Left kidney (tissue), 2 donors: ENCODE results near the gene RIC8B. TPM values are rescaled to one million over a fixed set of nuclear protein-coding genes. Genes with fewer than 3 reads are reported as not detected.
A peak's percentile ranks its signal among the peaks of the same experiment; 100 is the strongest.
"Not testable (repeated sequence)": the region's sequence is repeated elsewhere in the genome, so short reads cannot be mapped to it uniquely, and the experiment has no call there.

ENCODE experiments used
- DNase-seq: peaks from one replicate; pipeline ENCODE4 v3.0.0-alpha.2; 2013
- polyA plus RNA-seq: library from polyadenylated mRNA; unstranded; fragments of 120-200 nt; gene quantifications from one replicate; pipeline ENCODE4 v1.2.1, GENCODE V29; 2013; ENCODE audit not compliant: insufficient read length

Gene RIC8B
- polyA plus RNA-seq, 1 donor = 34.4 TPM

- no peak for DNase-seq
Observed at GRCh38 chr12:106900554-106900953, 126.1 kb downstream of the RIC8B start.

DNA sequence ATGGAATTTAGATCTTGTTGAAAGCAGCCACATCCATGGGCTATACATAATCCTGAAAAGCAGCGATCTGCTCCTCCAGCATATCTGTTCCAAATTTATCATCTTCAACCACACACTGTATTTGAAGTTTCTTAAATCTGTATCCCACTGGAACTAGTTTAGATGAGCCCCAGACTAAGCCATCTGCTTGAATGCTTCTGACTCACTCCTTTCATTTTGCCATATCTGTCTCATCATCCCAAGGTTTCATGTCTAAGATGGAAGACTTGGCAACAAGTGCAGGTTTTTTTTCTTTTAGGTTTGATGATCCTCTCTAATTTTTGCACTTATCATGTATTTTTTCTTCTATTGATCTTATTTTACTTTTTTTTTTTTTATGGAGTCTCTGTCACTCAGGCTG lies 126.8 kb downstream of the RIC8B start:
- no peak for DNase-seq

DNA sequence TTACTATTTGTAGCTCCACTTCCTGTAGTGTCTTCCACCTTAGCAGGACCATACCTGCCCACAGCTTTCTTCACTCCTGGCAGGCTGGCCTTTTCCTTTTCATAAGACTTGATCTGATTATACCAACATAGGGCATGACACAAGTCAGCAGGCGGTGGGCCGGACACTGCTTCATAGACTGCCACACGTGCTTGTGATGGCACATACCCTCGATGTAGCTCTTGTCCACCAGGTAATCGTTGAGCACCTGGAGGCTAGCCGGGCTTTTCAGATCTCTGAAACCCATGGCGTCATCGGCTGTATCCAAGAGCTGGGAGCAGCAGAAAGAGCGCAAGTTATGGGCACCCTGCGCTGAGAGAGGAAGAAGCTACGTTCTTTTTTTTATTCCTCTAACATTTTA lies 127.6 kb downstream of the RIC8B start:
- DNase-seq = no peak

- peak; percentile 71 for DNase-seq
Observed at GRCh38 chr12:106903241-106903945, 128.9 kb downstream of the RIC8B start.

DNA sequence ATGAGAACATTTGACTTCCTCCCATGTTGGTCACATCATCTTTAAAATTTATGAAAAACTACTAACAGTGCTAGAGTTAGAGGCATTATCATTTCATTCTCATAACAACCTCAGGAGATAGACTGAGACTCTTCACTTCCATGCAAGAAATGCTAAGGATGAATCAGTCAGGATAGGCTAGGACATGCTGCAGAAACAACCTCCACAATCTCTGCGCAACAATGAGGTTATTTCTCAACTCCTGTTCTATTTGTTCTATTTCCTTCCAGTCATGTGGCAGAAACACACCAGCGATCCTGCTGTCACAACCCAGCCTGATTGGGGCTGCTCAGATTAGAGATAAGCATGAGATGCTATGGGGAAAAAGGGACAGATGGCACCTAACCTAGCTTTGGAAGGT lies 132.2 kb downstream of the RIC8B start:
- no peak for DNase-seq

- DNase-seq = no peak
Observed at GRCh38 chr12:106907411-106907810, 132.9 kb downstream of the RIC8B start.

DNA sequence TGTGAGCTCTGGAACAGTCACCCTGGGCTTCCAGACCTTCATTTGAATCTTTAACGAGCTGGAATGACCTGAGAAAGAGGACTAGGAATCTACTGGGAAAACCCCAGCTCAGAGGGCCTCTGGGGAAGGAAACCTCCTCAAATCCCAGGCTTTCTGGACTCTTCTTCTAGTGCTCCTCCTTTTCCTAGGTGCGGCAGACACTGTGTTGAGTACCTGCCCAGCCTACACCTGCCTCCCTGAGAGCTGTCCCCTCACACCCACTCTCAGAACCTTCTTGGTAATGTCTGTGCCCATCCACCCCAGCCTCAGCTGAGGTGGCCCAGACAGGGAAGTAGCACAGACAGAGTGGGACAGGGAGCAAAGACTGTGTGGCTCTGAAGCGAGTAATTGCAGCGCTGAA lies 133.4 kb downstream of the RIC8B start:
- no peak for DNase-seq

DNA sequence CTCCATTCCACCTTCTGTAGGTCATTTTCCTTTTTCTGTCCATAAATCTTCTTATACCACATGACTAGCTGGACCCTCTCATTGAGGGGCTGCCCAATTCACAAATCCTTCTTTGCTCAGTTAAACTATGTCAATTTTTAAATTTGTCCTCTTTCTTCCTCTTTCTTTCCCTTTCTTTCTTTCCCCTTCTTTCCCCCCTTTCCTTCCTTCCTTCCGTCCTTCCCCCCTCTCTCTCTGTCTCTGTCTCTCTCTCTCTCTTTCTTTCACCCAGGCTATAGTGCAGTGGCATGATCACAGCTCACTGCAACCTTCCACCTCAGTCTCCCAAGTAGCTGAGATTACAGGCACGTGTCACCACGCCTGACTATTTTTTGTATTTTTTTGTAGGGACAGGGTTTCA lies 134.1 kb downstream of the RIC8B start:
- DNase-seq = no peak

DNA sequence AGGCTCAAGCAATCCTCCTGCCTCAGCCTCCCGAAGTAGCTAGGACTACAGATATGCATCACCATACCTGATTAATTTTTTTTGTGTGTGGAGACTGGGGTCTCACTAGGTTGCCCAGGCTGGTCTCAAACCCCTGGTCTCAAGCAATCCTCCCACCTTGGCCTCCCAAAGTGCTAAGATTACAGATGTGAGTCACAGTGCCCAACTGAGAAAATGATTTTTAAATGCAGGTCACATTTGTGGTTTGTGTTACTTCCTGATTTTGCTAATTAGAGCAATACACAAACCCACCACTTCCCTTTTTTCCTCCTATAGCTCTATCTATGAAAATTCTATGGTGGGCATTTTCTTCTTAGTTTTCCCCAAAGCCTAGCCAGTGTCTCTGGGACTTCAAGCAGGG lies 135.7 kb downstream of the RIC8B start:
- DNase-seq = no peak

GRCh38 chr12:106911581-106911980 lies 137.1 kb downstream of the RIC8B start:
- DNase-seq = no peak

DNA sequence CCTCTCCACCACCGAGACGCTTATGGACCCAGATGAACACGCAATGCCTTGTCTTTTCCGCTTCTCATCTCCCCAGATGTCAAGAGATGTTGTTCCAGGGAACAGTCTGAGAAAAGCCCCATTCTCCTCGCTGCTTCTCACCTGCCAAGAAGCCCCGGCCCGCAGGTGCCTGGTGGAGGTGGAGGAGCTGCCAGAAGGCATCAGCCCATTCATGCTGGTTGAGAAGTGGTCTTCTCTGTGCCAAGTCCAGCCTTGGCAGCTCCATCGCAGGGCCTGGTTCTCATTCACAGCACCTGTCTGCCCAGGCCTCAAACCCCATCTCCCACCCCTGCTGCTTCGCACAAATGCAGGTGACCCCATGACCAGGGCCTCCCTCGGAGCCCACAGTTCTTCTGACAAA lies 139.0 kb downstream of the RIC8B start:
- DNase-seq = no peak

DNA sequence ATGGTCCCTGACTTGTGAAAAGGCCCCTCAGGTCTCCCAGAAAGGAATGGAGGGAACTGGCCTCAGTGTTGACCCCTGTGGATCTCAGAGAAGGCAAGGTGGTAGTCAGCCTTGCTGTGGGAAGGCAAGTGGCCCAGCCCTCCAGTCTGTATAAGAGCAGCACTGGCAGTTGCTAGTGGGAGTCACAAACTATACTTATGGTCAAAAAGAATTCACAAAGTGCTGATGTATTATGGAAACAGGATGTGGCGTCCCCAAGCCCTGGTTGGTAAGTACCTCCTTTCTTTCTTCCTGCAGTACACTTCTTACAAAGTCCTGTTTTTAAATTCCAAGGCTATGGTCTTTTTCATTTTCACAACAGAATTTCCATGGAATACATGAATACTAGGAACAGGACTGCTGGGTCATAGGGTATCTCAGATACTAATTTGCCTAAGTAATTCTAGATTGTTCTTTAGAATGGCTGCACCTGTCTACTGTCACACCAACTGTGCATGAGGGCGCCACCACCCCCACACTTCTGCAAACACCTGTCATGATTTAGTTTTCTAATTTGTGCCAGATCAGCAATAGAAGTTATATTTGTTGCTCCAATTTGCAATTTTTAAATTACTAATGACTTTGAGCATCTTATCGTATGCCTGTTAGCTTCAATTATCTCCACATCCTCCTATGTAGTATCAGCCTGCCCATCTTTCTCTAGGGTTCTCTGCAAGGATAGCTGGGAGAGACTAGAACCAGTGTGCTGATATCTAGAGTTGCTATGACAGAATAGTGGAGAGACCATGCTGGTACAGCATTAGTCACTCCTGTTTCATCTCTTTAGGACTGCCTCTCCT lies 140.5 kb downstream of the RIC8B start:
- no peak for DNase-seq

DNA sequence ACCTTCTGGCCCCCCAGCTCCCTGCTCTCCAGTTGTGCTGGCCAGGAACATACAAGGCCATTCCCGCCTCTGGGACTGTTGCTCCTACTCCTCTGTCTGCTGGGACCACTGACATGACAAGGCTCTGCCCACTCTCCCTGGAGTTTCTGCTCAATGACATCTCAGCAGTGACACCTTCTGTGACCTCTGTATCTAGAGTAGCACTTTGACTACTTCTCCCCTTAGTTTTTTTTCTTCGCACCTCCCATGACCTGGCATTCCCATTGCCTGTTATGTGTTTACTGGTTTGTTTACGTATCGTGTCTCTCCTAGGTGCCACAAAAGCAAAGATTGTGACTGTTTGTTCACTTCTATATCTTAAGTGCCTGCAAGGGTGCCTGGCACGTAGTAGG lies 141.1 kb downstream of the RIC8B start:
- DNase-seq = no peak

DNA sequence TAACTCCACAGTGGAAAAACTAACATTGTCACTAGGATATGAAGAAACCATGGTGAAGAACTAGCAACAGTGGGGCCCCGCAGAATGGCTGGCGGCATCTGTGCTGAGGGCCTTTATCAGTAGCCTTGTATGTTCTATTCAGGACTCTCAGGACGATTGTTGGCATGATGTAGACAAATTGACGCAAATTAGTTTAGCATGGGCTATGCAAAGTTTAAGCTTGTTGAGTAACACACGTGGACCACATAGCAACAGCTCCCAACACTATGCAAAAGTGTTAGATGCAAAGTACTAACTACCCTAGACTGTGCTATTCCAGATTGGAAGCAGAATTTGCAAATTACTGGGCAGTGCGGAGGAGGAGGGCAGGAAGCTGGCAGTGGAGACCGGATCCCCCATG lies 143.0 kb downstream of the RIC8B start:
- no peak for DNase-seq

- peak; percentile 50 for DNase-seq
Observed at GRCh38 chr12:106918746-106919145, 144.3 kb downstream of the RIC8B start.

- DNase-seq = peak; percentile 47
Observed at GRCh38 chr12:106919910-106920544, 145.5 kb downstream of the RIC8B start.

DNA sequence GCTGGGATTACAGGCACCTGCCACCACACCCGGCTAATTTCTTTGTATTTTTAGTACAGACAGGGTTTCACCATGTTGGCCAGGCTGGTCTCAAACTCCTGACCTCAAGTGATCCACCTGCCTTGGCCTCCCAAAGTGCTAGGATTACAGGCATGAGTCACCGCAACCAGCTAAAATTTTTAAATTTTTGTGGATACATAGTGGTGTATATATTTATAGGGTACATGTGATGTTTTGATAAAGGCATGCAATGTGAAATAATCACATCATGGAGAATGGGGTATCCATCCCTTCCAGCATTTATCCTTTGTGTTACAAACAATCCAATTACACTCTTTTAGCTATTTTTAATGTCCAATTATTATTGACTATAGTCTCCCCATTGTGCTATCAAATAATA lies 147.5 kb downstream of the RIC8B start:
- not testable (repeated sequence) for DNase-seq

DNA sequence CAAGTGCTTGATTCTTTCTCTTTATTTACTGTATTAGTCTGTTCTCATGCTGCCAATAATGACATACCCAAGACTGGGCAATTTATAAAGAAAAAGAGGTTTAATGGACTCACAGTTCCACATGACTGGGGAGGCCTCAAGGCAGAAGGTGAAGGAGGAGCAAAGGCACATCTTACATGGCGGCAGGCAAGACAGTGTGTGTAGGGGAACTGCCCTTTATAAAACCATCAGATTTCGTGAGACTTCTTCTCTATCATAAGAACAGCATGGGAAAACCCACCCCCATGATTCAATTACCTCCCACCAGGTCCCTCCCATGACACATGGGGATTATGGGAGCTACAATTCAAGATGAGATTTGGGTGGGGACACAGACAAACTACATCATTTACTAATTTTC lies 149.1 kb downstream of the RIC8B start:
- not testable (repeated sequence) for DNase-seq

- no peak for DNase-seq
Observed at GRCh38 chr12:106924268-106924861, 149.9 kb downstream of the RIC8B start.

DNA sequence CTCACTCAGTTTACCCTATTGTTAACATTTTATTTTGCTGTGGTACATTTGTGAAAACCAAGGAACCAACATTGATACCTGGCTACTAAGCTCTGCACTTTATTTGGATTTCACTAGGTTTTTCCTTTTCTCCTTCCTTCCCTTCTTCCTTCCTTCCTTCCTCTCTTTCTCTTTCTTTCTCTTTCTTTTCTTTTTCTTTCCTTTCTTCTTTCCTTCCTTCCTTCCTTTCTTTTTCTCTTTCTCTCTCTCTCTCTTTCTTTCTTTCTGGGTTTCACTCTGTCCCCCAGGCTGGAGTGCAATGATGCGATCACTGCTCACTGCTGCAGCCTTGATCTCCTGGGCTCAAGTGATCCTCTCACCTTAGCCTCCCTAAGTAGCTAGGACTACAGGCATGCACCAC lies 152.2 kb downstream of the RIC8B start:
- DNase-seq = no peak

- no peak for DNase-seq
Observed at GRCh38 chr12:106934277-106934676, 159.8 kb downstream of the RIC8B start.
